C1 segment of cervical spinal cord (tissue), 14 donors: ENCODE results near the gene STX5.
"Not testable (repeated sequence)": the region's sequence is repeated elsewhere in the genome, so short reads cannot be mapped to it uniquely, and the experiment has no call there.

Experiments used
- DNase-seq, 14 donors: peaks; one replicate each; lab custom pipeline; 2025; lab: John Stamatoyannopoulos, UW

Gene STX5

DNA sequence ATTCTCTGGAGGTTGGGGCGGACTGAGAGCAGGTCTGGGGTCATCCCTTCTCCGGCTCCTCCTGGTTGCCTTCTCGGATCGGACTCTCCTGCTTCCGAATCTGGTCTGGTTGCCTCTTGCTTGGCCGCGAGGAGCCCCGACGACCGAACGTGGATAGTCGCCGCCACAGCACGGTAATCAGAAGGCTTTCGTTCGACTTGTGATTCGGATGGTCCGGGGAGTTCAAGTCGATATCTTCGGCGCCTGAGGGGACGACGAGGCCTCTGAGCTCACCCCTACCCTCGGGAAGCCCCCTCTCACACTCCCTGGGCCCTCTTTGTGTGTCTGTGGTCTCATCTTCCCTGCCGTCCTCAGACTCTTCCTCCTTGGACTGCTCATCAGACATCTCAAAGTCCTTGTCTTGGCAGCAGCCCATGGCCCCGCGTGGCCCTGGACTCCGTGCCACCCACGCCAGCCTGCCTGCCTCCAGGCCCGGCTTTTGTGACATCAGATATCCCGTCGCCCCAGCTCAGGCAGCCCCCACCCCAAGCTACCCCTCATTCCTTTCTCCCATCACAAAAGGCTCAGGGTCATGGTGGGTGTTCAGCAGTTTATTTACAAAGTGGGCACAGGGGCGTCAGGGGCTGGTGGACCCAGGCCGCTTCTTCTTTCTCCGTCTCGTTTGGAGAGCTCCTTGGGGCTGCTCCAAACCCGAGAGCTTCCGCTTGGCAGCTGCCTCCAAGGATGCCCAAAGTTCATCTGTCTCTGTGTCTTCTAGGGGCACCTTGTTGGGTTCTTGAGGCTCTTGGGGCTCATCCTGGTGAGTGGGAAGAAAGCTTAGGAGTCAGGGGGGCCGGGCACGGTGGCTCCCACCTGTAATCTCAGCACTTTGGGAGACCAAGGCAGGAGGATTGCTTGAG lies 734 bp upstream of the STX5 start, which contains the start of gene TEX54:
Gene TEX54, minus strand, starts transcription at position 506 of the 899 bp plus-strand sequence.
- peak in 2 of 14 donors; percentile 39 to 57 for DNase-seq

DNA sequence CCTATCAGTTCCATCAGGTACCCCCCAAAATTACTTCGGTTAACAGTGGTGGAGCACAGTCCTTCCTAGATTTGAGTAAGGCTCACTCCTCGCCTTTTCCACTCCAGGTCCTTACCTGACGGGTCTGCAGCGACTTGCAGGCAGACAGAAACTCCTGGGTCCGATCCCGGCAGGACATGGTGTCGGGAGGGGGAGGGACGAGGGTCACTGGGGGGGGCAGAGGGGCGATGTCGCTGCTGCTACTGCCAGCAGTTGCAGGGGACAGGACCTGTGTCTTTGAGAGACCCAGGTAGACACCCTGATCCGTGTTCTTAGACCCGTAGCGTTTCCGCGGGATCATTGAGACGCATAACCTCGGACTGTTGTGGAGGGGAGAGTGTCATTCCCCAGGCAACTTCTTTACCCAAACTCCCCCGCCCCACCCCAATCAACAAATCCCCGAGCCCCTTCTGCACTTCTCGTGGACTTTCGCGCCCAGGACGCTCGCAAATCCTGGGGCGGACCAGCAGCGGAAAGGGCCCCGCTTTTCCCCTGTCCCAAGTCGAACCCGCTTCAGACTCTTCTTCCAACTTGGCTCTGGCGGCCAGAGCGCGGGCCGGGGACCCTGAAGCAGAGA lies 839 bp downstream of the STX5 start:
- no peak for DNase-seq

DNA sequence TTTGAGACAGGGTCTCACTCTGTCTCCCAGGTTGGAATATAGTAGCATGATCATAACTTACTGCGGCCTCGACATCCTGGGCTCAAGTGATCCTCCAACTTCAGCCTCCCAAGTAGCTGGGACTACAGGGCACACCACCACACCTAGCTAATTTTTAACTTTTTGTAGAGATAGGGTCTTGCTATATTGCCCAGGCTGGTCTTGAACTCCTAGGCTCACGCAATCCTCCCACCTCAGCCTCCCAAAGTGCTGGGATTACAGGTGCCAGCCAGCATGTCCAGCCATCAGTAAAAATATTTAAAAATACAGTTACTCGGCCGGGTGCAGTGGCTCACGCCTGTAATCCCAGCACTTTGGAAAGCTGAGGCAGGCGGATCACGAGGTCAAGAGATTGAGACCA lies 3.7 kb downstream of the STX5 start:
- DNase-seq: not testable (repeated sequence)

DNA sequence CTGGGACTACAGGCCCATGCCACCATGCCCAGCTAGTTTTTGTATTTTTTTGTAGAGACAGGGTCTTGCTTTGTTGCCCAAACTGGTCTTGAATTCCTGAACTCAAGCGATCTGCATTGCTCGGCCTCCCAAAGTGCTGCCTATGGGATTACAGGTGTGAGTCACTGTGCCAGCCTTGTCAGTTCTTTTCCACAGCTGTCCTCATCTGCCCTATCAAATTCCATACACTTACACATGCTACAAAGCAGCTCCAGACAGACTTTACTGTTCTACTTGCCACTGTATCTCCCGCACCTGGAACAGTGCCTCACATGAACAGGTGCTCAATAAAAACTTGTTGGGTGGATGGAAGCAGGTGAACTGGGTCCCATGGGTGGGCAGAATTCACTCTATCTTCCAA lies 8.2 kb downstream of the STX5 start:
- no peak for DNase-seq

DNA sequence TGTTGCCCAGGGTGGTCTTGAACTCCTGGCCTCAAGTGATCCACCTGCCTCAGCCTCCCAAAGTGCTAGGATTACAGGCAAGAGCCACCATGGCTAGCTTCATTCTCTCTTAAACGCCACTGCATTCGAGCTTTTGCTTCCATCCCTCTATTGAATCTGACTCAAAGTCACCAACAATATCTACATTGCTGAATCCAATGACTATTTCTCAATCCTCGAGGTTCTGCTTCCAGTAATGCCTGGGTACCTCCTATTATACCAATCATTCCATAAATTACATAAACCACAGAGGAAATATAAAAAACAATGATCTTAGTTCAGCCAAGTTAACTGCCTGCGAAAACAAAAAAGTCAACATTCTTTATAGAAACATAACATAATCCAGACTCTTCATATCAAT lies 14.7 kb downstream of the STX5 start:
- DNase-seq: no peak

DNA sequence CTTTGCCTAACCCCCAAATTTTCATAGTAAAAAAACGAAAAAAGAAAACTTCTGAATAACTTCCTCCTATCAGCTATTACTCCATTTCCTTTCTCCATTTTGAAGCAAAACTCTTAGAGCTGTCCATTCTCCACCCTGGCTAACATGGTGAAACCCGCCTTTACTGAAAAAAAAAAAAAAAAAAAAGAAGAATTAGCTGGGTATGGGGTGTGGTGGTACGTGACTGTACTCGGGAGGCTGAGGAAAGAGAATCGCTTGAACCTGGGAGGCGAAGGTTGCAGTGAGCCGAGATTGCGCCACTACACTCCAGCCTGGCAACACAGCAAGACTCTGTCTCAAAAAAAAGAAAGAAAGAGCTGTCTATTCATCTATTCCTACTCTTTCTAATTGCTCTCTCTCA lies 15.3 kb downstream of the STX5 start:
- no peak for DNase-seq

DNA sequence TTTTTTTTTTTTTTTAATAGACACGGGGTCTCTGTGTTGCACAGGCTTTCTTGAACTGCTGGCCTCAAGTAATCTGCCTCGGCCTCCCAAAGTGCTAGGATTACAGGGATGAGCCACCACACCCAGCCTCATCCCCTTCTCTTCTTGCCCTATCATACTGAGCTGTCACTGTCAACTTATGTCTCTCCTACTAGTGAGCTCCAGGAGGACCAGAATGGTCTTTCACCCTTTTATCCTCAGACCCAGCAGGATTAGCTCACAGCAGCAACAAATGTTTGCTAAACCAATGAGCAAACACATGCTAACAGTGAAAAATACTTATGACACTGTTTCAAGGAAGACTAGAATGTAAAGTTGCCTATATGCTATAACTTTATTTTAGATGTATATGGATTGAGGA lies 20.2 kb downstream of the STX5 start:
- DNase-seq: no peak

DNA sequence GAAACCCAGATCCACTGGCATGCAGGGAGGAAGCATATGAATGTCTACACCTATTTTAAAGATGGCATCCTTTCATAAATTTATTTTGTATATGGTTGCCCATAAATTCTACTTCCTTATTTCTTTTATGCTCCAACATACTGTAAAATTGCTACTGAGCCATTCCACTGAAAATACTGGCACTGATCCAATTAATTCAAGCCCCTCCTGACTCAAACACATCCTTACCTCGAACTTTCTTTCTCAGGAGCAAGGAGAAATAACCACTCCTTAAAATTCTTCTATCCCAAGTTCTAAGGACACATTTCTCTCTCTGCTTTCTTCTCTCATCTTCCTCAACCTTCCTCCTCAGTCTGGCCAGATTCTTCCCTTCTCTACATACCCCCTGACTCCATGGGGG lies 21.1 kb downstream of the STX5 start:
- no peak for DNase-seq

DNA sequence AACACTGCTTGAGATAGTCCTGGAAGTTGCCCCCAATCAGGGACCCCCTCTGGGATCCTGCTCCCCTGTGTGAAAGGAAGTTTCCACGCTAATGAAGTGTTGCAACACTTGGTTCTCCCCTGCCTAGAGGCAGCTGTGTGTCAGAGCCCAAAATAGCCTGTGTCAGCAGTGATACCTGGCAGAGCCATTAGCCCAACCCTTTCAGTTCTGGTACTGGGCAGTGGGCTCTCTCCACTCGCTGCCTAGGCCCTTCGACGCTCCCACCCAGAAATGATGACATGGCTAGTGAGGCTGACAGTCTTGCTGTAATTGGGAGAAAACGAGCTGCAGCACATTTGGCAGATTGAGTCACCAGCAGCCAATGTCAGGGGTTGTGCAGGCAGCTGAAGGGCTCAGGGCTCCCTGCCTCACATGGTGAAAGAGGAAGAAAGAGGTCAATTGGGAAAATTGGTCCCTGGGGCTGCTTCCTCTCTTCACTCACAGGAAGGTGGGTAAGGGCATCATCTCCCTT lies 25.2 kb downstream of the STX5 start:
- DNase-seq: peak in 4 of 14 donors; percentile 11 to 37 (median 22)

DNA sequence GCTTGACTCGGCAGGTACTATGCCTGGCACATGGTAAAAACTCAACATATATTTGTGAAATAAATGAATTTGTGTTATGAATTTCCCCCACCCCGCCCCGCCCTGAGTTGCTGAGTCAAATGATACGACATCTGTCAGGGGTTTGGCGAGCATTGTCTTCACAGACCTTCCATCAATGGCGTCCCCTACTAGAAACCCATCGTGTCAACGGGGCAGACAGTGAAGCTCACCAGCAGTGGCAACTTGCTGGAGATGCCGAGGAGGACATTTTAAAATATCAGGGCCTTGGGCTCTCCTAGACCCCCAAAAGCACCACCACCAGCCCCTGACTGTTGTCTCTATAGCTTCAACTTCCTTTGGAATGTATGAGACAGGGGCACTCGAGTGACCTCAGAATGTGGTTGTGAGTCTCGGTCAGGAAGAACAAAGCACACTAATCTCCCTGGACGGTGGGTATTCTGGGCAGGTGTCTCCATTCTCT lies 25.9 kb downstream of the STX5 start:
- no peak for DNase-seq

DNA sequence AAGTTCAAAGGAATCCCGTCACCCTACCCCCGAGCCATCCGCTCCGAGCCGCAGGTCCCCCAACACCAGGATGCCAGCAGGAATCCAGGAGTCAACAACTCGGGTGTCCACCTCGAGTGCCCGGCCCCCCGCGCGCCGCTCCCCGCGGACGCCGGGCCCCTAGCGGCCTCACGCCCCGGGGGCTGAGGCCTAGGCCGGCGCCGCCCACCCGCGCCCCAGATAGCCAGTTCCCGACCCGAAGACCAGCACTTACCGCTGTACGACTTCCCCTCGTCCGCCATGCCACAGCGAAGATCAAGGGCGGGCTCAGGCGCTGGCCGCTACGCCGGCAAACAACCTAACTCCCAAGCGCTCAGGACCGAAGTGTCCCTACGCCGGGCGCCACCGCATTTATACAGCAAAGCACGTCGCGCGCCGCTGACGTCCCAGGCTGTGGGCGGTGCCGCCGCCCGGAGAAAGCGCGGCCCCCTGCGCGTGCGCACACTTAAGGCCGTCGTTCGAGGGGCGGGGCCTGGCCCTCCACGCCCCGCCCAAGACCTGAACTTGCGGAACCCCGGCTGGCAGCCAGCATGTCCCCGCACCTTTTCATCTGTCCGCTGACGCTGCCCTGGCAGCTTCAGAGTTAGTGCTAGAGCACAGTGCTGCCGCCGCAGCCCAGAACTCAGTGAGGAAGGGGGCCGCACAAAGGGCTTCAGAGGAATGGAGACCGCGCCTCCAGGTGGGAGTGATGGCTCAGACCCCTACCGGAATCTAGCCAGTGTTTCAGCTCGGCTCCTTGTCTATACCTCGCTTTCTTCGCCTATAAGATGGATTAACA lies 26.6 kb downstream of the STX5 start, which contains the start of gene NXF1:
Gene NXF1, minus strand, starts transcription at position 365 of the 817 bp plus-strand sequence. Its CDS starts 84 bp downstream, at position 281.
- peak; percentile 78 to 96 (median 90) for DNase-seq

DNA sequence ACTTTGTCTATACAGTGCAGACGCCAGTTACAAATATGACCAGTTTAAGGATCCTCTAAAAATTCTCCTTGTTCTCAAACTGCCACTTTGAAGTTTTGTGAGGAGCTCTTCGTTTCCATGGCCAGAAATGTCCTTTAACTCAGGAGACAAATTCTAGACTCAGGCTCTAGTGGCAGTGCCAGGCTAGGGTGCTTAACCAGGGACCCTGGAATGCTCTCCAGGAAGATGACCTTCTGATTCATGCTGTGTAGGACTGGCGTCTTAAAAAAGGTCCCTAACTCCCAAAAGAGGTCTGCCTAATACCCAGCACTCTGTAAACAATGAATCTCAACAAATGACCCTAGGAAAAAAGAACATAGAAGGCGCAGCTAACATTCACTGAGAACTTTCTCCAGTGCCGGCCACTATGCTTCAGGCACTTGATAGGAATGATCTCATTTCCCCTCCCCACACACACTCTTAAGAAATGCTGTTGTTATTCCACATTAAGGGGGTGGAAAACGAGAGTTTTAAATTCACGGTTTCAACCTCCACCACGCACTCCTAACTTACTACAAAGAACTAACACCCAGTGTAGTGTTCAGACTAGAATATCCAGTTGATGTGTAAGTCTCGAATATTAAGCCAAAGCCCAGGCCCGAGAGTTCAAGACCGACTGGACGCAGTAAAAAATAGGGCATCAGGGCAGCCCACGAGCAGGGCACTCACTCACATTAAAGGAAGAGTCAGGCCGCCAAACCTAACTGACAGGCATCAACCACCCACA lies 27.4 kb downstream of the STX5 start:
- DNase-seq: peak in 1 of 14 donors; percentile 55

DNA sequence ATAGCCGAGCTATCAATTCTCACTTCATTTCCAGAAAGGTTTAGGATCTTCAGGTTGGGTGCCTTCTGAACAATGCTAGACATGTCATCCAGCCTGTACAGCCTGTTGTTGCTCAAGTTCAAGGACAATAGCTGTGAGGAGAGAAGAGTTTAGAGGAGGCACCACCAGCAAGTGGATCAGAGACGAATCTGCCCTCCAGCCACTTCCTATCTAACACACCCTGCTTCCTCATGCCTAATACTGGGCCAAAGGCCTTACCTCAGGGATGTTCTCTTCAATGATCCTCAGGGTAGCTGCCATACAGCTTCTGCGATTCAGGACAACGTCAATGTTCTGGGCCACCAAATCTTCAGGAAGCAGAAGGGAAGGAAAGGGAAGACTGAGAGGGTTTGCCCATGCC lies 30.8 kb downstream of the STX5 start:
- DNase-seq: no peak

DNA sequence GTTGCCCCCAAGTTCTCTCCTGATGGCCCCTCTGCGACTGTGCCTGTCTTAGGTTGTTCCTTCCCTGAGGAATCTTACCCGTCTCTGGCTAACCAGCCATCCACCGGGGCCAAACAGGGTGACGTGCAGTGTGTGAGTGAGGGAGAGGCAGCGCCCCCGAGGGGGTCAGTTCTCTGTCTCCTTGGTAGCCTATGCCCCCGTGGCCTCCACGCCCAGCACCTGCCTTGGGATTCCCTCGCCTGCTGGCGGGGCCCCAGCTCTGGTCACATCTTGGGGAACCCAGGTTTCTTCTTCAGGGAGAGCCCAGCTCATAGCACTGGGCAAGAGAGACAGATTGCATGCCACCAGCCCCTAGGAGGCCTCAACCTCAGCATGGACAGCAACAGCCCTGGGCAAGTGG lies 32.4 kb downstream of the STX5 start:
- DNase-seq: no peak

DNA sequence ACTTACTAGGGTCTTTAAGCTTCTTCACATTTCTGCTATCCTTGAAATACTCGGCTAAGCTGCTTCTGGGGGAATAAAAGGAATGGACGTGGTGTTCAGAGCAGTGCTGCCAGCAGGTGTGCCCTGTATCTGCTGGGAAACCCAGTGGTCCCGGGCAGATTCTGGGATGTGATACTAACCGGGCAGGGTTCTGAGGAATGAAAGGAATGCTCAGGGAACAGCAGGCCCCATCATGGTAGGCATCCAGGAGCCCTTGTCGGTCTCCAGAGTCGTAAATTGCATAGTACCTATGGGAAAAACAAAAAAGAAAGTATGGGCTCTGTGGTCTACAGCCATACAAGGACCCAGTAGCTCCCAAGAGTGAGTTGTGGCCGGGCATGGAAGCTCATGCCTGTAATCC lies 35.6 kb downstream of the STX5 start:
- no peak for DNase-seq

DNA sequence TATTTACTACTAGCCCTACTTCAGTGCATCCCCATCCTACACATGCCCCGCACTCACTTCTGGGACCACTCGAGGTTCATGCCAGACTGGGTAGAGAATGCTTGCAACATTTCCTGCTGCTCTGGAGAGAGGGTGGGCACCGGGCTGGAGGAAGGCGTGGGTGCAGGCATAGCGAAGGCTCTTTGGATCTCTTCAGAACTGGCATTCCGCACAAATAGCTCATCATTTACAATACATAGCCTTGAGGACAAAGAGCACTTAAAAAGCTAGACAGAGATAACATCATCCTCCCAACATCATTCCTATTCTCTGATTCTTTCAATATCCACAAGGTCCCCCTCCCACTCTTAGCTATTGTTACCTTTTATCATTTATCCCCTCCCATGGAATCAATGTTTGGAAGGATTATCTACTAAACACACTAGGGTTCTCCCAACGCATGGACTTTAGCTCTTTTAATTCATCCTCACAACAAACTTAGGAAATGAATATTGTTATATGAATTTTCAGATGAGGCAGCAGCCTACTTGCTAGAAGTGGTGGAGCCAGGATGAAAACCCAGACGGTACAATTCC lies 37.6 kb downstream of the STX5 start:
- DNase-seq: no peak

DNA sequence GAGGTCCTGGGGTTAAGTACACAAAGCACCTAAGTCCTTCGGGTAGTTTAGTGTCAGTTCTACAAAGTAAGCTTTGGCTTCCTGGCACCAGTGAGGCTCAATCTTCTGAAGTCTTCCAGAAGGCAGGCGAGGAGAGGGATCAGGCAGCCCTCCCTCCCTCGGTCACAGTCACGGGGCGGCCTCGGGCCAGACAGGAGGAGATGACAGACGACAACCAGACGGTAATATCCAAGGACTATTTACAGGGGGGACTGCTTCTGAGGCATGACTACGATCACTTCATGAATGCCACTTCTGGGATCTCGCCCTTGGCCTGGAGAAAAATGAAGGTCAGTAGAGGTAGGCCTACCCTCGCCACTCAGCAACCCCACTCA lies 39.7 kb downstream of the STX5 start:
- DNase-seq: peak in 3 of 14 donors; percentile 28 to 42 (median 32)

DNA sequence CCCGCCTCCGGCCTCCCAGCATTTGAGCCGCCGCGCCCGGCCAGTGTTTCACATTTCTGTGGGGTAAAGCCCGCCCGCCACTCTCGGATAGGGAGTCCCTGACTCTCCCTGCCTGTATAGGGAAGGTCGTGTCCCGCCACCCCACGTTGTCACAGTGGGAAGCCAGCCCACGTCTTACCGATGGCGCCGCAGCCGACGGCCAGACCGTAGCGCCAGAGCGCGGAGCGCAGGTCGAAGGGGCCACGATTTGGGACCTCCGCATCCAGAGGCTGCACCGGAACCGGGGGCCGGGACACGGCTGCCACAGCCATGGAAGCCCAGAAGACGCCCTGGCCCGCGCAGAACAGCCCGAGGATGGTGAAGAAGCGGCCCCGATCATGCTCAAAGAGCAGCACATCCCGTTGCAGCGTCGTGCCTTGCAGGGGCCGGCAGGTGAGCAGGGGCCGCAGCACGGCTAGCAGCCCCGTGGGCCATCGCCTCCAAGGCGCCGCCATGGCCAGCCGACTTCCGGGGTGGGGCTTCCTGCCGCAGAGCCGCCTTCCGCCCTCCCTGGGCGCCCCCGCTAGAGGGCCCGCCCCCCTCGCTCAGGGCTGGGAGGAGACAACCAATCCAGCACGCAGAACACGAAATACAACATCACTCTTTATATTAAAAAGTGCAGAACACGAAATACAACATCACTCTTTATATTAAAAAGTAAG lies 40.2 kb downstream of the STX5 start, which contains the start of gene TMEM223:
Gene TMEM223, minus strand, starts transcription at position 506 of the 701 bp plus-strand sequence. Its CDS starts 12 bp downstream, at position 494.
- DNase-seq: peak in 13 of 14 donors; percentile 29 to 86 (median 72)

DNA sequence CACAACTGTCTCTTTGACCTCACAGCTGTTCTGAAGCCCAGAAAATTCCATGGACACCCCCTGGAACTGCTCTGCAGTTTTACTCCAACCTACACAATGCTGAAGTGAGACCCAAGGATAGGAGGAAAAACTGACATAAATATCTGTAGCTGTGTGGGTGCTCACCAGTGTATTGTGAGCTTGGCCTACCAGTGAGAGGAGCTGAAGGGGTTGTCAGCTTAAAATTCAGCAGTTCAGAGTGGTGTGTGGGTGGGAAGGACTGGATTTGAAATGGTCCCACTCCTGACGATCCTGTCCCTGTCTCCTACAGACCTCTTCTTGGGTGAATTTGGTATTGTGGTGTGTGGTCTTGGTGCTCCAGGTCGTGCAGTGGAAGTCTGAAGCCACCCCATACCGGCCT lies 42.3 kb downstream of the STX5 start:
- DNase-seq: no peak

DNA sequence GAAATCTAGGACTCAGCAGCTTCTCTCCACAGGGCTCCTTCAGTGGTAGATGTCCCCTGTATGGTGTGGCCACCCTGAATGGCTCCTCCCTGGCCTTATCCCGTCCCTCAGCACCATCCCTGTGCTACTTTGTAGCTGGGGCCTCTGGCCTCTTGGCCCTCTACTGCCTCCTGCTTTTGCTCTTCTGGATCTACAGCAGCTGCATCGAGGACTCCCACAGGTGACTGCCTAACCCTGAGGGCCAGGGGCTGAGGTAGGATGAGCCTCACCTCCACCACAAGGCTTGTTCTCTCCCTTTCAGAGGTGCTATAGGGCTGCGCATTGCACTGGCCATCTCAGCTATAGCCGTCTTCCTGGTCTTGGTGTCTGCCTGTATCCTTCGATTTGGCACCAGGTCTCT lies 42.9 kb downstream of the STX5 start:
- DNase-seq: no peak
